IPS-18c (cell line): Measurements from ENCODE around the gene VWA8.

Experiments used
- H3K4me3 ChIP-seq: 2 replicates; pipeline ENCODE4 v1.7.0; 2013; ENCODE audit warnings: low read depth, mild to moderate bottlenecking, low read length, moderate library complexity; ENCODE audit not compliant: insufficient read depth
- H3K9me3 ChIP-seq: one replicate; pipeline ENCODE4 v1.6.1; 2013; ENCODE audit warnings: mild to moderate bottlenecking, low read length, moderate library complexity; ENCODE audit not compliant: control insufficient read depth, insufficient read depth

The VWA8 gene

DNA sequence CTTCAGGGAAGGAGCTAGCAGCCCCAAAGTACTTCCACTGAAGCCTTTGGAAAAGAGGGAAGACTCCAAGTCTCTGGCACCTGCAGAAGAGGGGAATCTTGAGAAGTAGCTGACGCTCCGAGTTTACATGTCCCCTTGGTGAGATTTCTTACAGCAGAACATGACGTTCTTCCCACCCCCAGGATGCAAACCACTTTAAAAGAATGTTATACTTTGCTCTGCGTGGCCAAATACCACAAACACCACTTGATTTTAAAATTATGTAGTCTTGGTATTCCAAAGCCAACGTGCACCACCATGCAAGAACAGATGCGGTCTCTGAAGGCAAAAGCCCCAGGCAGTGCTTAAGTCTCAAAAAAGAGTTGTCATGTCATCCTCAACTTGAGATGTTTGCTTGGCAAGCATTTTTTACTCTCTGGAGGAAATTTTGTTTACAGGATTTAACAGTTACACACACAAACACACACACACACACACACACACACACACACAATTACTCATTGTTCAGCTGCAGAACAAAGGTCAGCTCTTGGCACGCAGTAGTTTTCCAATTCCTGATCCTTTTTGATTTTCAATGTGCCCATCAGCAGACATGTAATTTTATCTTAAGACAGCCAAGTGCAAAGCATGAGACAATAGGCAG, 397.4 kb downstream of the VWA8 start:
- no peaks in the 10 kb centered on the region for H3K9me3 ChIP-seq
- H3K4me3 ChIP-seq = no peak overlapping the region

DNA sequence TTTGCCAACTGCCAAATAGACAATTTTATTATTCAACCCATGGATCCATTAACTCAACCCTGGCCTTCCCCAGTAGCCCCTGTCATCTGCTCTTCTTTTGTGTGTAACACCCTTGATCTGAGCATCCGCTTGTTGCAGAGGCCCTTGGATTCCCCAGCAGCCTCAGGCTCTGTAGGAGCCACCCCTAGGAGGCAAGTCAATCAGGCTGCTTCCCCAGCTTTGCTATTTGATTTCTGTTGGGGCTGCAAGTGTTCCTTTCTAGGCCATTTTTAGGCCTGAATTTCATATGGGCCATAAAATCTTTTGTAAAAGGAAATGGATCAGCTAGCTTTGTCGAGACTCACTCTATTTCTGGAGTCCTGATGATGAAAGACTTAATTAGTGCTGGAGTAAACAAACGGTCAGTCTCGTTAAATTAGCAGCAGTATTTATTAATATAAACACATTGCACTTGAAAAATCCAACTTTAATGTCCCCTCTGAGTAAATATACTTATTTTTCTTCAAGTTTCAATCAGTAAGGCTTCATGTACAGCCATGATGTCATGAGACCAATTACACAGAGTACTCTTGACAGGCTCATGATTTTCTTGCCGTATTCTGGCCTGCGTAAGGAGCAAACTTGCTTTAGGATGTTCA, 398.2 kb downstream of the VWA8 start:
- no peak overlapping the region for H3K4me3 ChIP-seq
- no peaks in the 10 kb centered on the region for H3K9me3 ChIP-seq

DNA sequence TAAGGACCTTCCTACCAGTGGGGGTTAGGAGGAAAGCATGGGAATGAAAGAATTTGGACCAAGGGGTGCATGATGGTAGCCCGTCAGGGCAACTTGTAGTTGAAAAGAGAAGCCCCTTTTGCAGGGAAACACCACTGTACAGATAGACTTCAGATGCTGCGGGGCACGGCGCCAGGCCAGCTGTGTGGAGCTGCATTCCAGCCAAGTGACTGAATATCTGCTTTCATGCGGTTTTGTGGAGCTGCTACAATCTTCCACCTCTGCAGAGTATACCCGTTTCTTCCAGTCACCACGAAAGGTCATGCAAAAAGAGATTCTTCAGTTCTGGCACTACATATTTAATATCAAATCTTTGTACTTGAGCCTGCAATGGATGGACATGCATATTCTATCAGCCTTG, 398.8 kb downstream of the VWA8 start:
- no peaks in the 10 kb centered on the region for H3K9me3 ChIP-seq
- H3K4me3 ChIP-seq = no peak overlapping the region

DNA sequence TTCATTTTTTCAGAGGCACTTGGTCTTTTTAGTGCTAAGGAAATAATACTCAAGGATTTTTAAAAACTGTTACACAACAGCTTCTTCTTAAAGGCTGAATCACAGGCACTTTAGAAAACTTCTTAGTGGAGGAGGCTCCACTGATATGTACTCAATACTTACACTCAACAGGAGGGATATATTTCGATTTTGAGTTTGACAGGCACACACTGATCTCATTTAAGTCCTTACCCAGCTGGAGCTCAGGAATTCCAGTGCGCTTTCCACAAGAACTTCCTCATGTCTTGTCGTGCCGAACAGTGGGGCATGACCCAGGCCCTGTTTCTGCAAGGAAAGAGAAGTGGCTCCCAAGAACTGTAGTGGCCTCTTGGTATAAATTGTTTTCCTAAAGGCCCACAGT, 399.7 kb downstream of the VWA8 start:
- Histone ChIP-seq H3K9me3 (no peaks in the 10 kb centered on the region), H3K4me3 (no peak overlapping the region)

DNA sequence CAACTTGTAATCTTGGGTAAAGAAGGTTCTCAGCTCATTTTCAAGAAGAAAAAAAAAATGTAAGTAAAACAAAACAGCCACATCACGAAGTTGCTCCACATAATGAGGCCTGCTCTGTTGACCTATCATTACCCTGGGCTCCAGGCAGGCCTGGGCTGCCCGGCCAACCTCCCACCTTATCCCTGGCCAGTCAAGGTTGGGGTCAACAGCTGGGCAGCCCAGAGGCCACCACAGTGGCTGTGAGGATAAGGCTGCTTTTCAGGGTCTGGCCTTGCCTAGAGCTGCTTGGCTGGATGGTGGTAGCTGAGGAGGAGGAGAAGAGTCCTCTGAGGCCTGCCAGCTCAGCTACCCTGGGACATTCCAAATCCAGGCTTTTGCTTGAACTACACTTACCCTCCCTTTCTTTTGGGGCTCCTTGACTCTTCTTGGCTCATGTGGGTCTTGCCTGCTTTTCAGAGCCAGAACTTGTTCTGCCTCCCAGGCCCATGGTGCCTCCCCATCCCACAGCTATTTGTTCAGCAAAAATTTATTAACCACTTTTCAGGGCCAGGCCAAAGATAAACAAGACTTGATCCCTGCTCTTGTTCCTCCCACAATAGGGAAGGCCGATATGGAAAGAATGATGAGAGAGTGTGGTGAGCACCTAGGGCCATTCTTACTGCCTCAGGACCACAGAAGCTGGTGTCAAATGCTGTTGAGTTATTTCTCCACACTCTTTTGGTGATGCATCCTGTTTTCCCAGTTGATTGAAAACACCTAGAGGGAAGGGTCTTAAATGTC, 401.9 kb downstream of the VWA8 start:
- no peak overlapping the region for H3K4me3 ChIP-seq
- no peaks in the 10 kb centered on the region for H3K9me3 ChIP-seq

DNA sequence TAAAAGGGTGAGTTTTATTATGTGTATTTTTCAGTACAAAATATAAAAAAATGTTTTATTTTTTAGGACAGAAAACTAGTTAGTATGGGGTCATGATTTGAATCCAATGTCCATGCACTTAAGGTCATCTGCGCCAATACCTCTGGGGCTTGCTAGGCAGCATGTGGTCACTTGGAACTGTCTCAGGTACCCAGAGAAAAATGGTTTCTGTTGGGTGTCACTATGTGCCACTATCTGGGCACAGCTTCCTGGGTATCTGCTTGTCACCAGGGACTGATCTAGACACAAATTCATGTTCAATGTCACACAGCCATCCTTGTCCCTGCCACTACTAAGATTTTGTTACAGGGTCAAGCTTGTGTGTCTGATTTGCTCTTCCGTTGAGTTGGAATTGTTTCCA, 403.2 kb downstream of the VWA8 start:
- H3K9me3 ChIP-seq = no peaks in the 10 kb centered on the region
- H3K4me3 ChIP-seq = no peak overlapping the region

DNA sequence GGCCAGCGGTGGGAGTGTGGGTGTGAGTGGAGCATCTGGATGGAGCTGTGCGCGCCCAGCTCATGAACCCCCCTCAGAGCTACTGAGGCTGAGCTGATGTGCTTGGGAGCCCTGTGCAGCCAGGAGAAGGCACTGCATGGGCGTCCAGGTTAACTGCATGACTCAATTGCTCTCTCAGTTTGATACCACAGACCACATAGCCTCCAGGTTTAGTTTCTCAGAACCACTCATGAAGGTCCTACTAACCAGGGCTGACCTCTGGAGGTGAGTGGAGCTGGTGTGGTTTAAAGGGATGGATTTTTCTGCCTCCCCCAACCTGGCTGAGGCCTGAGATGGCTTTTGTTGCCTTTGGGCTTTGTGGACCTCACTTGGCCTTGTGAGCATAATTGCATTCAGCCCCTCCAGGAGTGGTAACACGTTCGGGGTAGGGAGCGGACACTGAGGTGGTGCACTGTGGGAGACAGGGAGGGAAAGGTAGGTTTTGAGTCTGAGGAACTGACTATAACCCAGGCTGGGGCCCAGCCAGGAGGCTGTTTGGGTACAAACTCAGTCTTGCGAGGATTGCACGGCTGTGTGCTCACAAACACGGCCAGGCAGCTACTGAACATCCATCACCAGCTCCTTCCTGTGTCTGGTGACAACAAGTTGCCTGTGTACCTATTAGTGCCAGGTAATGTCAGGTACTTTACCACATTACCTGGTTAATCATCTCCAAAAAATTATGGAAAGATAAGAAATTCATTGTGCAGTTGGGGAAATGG, 406.1 kb downstream of the VWA8 start:
- no peak overlapping the region for H3K4me3 ChIP-seq

DNA sequence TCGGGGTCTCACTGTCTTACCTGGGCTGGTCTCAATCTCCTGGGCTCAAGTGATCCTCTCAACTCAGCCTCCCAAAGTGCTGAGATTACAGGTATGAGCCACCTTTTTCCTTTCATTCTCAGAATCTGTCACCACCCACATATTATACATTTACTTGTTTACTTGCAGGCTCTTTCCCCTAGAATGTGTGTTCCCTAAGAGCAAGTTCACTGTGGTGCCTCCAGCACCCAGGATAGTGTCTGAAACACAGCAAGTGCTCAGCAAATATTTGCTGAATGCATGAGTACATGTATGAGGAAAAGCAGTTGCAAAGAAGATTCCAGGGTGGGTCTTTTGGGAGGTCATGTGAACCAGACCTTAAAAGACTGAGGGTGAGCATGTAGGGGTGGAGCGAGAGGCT, 406.7 kb downstream of the VWA8 start:
- Histone ChIP-seq H3K9me3 (no peaks in the 10 kb centered on the region), H3K4me3 (no peak overlapping the region)

More for the DNA sequence above, 406.1 kb downstream of the VWA8 start:
- H3K9me3 ChIP-seq = no peaks in the 10 kb centered on the region

DNA sequence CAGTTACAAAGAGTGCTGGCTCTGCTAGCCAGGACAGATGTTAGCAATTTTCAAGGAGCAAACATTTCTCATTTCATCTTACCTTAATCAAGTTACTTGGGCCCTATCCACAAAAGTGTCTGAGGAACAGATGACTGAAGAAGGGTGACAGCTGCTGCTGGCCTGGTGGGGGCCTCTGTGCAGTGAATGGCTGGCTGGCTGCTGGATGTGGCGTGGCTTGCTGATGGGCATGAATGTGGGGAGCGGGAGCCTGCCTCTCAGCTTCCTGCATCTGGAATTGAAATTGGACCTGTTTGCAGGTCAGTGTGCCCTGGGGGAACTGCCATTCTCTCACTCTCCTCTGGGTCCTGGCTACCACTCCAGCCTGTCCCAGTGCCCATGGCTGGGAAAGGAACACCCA, 408.9 kb downstream of the VWA8 start:
- Histone ChIP-seq H3K4me3 (no peak overlapping the region), H3K9me3 (no peaks in the 10 kb centered on the region)

DNA sequence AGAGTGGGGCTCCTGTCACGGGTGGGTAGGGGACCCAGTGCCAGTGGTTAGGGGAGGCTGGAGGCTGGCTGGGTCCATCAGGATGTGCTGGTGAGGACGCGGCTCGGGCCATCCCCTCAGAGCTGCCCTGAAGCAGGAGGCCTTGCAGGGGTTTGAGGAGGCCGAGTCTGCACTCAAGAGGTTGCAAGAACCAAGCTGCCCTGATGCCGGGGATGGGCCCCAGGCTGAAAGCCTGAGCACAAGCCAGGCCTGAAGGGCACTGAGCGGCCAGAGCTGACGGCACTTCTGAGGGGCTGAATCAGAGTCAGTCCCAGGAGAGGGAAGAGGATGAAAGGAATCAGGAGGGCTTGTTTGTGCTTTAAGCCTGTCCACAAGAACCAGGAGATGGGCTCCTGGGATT, 410.6 kb downstream of the VWA8 start:
- Histone ChIP-seq H3K9me3 (no peaks in the 10 kb centered on the region), H3K4me3 (no peak overlapping the region)

DNA sequence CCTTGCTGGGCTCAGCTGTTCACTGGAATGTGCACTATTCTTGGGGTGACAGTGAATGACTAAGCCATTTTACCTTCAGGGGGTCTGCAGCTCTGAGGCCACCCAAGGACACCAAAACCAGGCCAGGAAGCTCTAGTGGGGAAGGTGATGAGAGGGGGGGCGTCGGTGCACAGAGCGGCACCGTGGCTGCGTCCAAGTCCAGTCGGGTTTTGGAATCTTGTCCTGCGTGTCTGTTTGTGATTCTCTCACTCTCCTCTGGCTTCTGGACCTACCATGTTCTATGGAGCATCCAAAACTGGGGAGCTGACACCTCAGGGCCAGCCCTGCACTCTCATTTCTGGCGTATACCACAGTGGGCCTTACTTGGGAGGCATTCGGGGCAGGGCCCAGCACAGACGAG, 411.4 kb downstream of the VWA8 start:
- no peaks in the 10 kb centered on the region for H3K9me3 ChIP-seq
- H3K4me3 ChIP-seq = no peak overlapping the region

DNA sequence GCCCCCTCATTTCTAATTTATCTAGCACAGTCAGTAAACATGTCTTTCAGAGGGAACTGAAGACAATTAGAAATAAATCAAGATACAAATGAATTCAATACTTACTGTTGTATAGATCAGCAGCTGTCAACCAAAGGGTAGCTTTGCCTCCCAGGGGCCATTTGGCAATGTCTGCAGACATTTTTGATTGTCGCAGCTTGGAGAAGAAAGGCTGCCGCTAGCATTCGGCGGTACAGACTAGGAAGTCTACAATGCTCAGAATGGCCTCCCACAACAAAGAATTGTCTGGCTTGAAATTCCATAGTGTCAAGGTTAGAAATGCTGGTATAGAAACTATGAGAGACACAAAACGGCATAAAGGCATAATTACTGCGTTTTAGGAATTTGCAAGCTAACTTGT, 412.0 kb downstream of the VWA8 start:
- peaks cover 2% of the 10 kb centered on the region for H3K9me3 ChIP-seq

DNA sequence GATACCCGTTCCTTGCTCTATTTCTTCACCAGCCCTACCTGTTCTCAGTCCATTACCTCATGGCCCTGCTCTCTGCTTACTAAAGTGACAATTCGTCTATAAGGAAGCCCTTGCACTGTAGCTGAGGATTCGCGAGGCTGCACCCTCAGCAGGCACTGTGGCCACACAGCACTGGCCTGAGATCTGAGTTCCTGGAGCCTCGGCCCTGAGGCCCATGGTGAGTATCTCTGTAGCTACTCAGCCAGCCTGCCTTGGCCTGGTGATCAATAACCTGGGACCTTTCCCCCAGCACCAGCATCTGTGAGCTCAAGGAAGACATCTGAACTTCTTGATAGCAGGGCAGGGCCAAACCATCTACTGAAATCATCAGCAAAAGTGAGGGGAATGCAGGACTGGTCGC, 412.9 kb downstream of the VWA8 start:
- H3K4me3 ChIP-seq = no peak overlapping the region
- peaks cover 2% of the 10 kb centered on the region for H3K9me3 ChIP-seq

More for the DNA sequence above, 412.0 kb downstream of the VWA8 start:
- no peak overlapping the region for H3K4me3 ChIP-seq

DNA sequence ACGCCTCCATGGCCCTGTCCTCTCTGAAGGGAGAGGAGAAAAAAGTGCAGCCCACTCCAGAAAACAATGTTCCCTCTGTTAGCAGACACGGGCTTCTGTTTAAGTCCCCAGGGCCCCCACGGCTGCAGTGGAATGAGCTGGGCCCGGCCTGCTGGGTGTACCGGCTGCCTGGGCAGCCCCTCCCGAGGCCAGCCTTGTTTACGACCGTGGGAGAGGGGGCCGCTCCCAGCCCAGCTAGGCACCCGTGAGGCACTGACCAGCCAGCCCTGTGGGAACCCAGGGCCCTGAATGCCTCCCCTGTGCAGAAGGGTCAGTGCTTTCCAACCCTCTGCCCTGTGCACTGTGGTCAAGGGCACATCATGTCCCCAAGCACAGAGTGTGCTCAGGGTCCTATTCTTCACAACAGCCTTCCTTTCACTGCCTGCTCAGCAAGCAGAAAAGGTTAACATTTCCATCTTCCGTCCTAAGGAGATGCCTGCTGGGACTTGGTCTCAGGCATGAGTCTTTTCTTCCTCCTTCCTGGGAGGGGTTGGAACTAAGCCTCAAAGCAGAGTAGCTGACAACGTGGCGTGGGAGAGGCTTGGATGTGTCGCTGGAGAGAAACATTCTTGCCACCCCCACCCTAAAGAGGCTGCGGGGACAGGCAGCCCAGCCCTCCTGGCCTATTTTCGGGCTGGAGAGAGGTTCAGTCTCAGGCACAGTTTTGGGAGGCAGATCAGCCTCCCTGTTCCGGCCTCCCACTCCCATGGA, 413.5 kb downstream of the VWA8 start:
- Histone ChIP-seq H3K4me3 (no peak overlapping the region), H3K9me3 (peaks cover 2% of the 10 kb centered on the region)

DNA sequence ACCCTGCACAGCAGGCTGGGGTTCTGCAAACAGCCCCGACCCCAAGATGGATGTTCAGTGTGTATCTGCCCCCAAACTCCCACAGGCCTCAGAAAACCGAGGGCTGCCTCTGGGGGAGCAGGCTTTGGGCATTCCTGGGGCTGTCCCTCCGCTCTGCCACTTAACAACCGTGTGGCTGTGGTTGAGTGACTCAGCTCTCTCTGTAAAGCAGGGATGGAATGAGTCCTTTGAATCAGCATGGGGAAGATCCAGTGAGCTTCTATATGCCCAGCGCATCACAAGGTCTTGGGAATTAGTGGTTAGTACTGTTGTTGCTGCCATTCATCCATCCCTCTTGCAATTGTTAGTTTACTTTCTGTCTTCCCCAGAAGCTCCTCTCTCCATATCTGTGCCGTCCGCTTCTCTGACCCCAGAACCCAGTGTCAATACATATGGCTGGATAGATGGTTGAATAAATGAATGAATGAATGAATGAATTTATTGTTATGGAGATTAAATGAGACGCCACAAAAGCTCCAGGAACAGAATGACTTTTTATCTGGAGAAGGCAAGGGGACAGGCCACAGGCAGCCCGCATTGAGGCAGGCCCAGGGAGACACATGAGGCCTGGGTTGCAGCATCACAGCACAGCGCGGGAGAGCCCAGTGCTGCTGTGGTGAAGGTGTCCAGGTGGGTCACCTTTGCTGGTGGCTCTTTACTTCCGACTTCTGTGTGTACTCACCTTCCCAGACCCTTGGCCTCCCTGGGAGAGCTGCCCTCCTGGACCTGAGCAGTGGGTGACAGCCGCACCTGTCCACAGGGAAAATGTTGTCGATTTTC, 414.3 kb downstream of the VWA8 start:
- peaks cover 2% of the 10 kb centered on the region for H3K9me3 ChIP-seq
- H3K4me3 ChIP-seq = no peak overlapping the region

DNA sequence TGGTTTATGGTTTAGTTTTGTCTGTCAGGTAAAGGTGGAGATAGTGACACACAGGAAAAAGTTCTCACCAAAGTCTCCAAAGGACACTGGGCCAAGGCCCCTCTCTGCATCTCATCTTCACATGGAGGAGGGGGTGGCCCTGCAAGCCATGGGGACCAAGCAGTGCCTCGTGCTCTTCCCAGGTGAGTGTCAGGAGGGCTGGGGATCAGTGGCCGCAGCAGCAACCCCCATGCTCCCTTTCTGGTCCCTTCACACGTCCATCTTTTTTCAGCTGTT, 415.5 kb downstream of the VWA8 start:
- H3K4me3 ChIP-seq = no peak overlapping the region
- H3K9me3 ChIP-seq = peaks cover 6% of the 10 kb centered on the region
